ENCODE measurements around the gene MGA.

MGA gene

DNA sequence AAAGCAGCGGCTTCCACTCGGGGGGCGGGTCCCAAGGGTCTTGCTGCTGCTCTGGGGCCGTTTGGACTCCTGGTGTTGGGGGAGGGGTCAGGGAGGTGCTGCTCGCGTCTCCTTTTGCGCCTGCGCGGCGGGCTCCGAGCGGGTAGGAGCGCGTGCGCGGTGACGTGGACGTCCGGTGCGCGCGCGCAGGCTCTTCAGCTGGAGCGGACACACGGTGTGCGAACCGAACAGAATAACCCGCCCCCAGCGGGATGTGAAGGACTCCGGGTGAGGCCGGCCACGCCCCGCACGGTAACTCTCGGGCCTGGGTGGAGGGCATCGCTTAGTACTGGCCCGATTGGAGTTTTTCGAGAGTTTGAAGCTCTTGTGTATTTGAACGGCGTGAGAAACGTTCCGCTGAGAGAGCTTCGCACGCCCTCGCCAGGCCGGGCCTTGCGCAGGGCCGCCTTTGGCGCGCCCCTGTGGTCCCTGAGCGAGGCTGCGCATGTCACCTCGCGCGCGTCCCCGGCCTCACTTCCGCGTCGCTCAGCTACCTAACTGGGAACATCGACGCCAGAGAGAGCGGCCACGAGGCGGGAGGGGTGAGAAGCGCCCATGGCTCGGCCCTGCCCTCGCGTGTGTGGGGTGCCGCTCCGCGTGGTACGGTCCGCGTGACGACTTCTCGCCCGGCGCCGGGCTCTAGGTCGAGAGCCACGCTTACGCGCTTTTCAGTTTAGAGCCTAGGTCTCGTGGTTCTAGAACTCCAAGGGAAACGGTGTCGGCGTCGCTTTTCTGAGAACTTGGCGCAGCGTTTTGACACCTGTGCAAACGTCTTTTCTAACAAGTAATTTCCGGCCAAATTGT is at the start of gene MGA:
MGA (plus strand) TSS at position 171 of the 843 bp plus-strand sequence.
- in situ Hi-C loops (cut with HindIII; ENCODE audit: low pct_ligation_motif_present, low sequenced_read_pairs): no loop called here
- peak within 1 kb of the TSS; percentile 67 for H3K4me3 ChIP-seq (ENCODE audit: low read depth, low read length)
- peak within 1 kb of the TSS; percentile 65 for H3K27ac ChIP-seq
- DNase-seq: peak; percentile 86
- no peaks in the 10 kb centered on the region for H3K27me3 ChIP-seq (replicated peaks)
- TF ChIP-seq, protein P1, sequence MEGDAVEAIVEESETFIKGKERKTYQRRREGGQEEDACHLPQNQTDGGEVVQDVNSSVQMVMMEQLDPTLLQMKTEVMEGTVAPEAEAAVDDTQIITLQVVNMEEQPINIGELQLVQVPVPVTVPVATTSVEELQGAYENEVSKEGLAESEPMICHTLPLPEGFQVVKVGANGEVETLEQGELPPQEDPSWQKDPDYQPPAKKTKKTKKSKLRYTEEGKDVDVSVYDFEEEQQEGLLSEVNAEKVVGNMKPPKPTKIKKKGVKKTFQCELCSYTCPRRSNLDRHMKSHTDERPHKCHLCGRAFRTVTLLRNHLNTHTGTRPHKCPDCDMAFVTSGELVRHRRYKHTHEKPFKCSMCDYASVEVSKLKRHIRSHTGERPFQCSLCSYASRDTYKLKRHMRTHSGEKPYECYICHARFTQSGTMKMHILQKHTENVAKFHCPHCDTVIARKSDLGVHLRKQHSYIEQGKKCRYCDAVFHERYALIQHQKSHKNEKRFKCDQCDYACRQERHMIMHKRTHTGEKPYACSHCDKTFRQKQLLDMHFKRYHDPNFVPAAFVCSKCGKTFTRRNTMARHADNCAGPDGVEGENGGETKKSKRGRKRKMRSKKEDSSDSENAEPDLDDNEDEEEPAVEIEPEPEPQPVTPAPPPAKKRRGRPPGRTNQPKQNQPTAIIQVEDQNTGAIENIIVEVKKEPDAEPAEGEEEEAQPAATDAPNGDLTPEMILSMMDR (IDR thresholded peaks at IDR 0.05; ENCODE audit: low read depth, low read length, missing control alignments): peak; percentile 24
- H3K36me3 ChIP-seq (replicated peaks): no peaks in the 10 kb centered on the region

DNA sequence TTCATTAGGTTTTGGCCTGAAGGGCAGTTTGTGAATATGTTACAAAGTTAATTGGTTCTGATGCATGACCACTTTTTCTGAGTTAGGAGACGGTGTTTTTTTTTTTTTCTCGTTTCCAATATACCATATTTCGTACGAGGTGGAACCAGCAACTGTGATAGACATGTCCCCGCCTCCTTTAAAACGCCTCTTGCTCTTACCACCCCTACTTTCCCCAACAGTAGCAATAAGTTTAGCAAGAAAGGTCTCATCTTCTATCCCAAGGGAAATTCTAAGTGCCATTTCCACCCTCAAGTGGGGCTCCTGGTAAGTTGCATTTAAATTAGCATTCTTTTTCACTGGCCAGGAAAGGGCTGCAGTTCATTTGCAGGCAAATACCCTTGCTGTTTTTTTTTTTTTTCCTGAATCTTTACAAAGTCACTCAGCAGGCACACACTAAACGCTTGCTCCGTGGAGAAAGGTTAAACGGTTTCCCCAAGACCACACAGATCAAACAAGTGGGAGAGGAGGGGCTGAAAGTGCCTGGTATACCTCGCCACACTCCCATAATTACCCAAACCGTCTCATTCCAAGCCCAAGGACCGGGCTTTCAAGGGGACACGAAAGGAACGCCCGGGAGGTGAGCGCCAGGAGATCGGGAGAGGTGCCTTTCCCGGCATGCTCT is 39.5 kb upstream of the MGA start:
- no peaks in the 10 kb centered on the region for H3K36me3 ChIP-seq (replicated peaks)
- no peak overlapping the region for H3K27ac ChIP-seq
- TF ChIP-seq, protein P1 (IDR thresholded peaks at IDR 0.05; ENCODE audit: low read depth, low read length, missing control alignments): no peak
- no peak for DNase-seq
- no peaks in the 10 kb centered on the region for H3K27me3 ChIP-seq (replicated peaks)
- in situ Hi-C loops (cut with HindIII; ENCODE audit: low pct_ligation_motif_present, low sequenced_read_pairs): no loop called here
- peak overlapping the region; percentile 56 for H3K4me3 ChIP-seq (ENCODE audit: low read depth, low read length)

DNA sequence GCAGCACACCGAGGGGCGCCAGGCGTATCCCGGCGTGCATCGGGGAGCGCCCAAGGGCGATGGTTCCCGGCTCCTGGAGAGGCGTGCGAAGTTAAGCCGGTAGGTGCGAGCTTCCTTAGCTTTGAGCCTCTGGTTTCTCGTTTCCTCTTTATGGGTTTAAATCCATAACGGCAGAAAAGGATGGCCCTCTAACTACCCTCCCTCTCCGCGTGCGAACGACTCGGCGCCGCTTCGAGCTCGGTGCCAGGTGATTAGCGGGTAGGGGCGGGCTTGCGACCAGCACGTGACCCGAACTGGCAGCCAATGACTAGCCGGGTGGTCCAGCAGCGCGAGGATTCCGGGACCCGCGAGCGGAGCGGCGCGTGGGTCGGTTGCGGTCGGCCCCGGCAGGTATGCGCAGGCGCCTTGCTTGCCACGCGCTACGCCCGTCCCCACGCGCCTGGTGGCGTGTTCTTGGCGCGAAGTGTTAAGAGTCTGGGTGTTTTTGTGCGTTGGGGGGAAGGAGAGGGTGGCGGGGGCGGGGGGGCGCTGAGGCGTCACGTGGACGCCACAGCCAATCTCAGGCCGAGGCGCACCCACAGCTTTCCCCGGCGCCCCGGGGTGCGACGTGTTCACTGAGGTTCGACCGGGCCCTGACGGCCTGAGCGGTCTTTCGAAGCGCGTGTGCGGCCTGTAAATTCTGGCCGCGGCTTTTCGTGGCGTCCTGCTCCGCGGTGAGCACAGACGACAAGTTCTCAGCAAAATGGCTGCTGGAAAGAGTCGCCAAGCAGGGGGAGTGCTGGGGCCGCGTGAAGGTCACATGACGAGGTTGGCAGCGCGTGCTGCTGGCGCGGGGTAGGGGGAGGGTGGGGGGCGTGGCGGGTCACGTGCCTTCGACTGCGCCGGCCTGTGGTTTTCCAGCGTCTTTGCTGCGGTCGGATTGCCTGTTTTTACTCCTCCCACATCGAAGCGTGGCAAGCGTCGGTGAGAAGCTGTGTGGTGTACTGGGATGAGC is 38.7 kb upstream of the MGA start:
- DNase-seq: peak; percentile 76
- H3K27me3 ChIP-seq (replicated peaks): no peaks in the 10 kb centered on the region
- H3K36me3 ChIP-seq (replicated peaks): no peaks in the 10 kb centered on the region
- H3K27ac ChIP-seq: peak overlapping the region; percentile 21
- TF ChIP-seq, protein P1 (IDR thresholded peaks at IDR 0.05; ENCODE audit: low read depth, low read length, missing control alignments): no peak
- peak overlapping the region; percentile 56 for H3K4me3 ChIP-seq (ENCODE audit: low read depth, low read length)
- in situ Hi-C loops (cut with HindIII; ENCODE audit: low pct_ligation_motif_present, low sequenced_read_pairs): no loop called here

DNA sequence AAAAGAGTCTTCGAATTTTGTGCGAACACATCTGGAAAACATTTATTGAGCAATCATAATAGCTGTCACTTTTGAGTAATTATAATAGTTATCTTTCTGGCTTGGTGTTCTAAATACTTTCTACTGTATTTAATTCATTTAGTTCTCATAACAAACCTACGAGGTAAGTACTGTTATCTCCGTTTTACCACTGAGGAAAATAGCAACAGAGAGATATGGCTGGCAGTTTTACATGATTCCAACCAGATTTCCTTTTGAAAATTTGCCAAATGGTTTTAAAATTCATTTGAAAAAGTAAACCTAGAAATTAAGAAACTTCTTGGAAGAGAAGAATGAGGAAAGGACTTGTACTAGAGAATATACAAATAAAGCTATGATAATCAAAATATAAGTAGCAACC is 37.3 kb upstream of the MGA start:
- TF ChIP-seq, protein P1 (IDR thresholded peaks at IDR 0.05; ENCODE audit: low read depth, low read length, missing control alignments): no peak
- Histone ChIP-seq H3K4me3 (ENCODE audit: low read depth, low read length) (no peak overlapping the region), H3K36me3 (replicated peaks) (no peaks in the 10 kb centered on the region), H3K27ac (no peak overlapping the region), H3K27me3 (replicated peaks) (no peaks in the 10 kb centered on the region)
- in situ Hi-C loops (cut with HindIII; ENCODE audit: low pct_ligation_motif_present, low sequenced_read_pairs): no loop called here
- no peak for DNase-seq

DNA sequence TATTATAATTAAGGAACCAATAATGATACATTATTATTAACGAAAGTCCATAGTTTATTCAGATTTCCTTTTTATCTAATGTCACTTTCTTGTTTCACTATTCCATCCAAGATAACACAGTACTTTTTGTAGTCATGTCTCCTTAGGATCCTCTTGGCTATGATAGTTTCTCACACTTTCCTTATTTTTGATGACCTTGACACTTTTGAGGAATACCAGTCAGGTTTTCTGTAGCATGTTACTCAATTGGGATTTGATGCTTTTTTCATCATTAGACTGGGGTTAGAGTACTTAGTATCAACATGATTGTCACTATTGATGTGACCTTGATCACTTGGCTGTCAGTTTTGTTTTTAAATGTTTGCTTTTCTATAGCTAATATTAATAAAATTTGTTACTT is 33.0 kb upstream of the MGA start:
- no peaks in the 10 kb centered on the region for H3K36me3 ChIP-seq (replicated peaks)
- no peaks in the 10 kb centered on the region for H3K27me3 ChIP-seq (replicated peaks)
- in situ Hi-C loops (cut with HindIII; ENCODE audit: low pct_ligation_motif_present, low sequenced_read_pairs): no loop called here
- no peak overlapping the region for H3K27ac ChIP-seq
- TF ChIP-seq, protein P1 (IDR thresholded peaks at IDR 0.05; ENCODE audit: low read depth, low read length, missing control alignments): no peak
- no peak overlapping the region for H3K4me3 ChIP-seq (ENCODE audit: low read depth, low read length)
- no peak for DNase-seq

Data from brain microvascular endothelial cell (primary cell).